Dedifferentiated amniotic fluid mesenchymal stem cell (primary cell): ENCODE results near the gene SEPTIN12.
"Not testable (repeated sequence)": the region's sequence is repeated elsewhere in the genome, so short reads cannot be mapped to it uniquely, and the experiment has no call there.

Source experiments
- DNase-seq: peaks from one replicate; pipeline ENCODE4 v3.0.0-alpha.2; 2016; ENCODE audit errors: extremely low spot score

SEPTIN12 gene

GRCh38 chr16:4784444-4784987 lies 3.6 kb downstream of the SEPTIN12 start:
- DNase-seq = not testable (repeated sequence)

GRCh38 chr16:4783951-4784336 lies 4.2 kb downstream of the SEPTIN12 start:
- no peak for DNase-seq

- DNase-seq = no peak
Observed at GRCh38 chr16:4783251-4783950, 4.7 kb downstream of the SEPTIN12 start.

GRCh38 chr16:4780235-4780634 lies 7.9 kb downstream of the SEPTIN12 start:
- DNase-seq = no peak

- no peak for DNase-seq
Observed at GRCh38 chr16:4778050-4778392, 10.1 kb downstream of the SEPTIN12 start.

- no peak for DNase-seq
Observed at GRCh38 chr16:4777339-4778049, 10.7 kb downstream of the SEPTIN12 start.

- DNase-seq = no peak
Observed at GRCh38 chr16:4776141-4776705, 11.9 kb downstream of the SEPTIN12 start.

- DNase-seq = no peak
Observed at GRCh38 chr16:4775005-4775404, 13.1 kb downstream of the SEPTIN12 start.

GRCh38 chr16:4772351-4772750 lies 15.8 kb downstream of the SEPTIN12 start:
- DNase-seq = no peak

GRCh38 chr16:4771646-4772045 lies 16.5 kb downstream of the SEPTIN12 start:
- DNase-seq = no peak

- no peak for DNase-seq
Observed at GRCh38 chr16:4769306-4769638, 18.9 kb downstream of the SEPTIN12 start.

GRCh38 chr16:4768549-4769305 lies 19.4 kb downstream of the SEPTIN12 start:
- peak; percentile 96 for DNase-seq

GRCh38 chr16:4767872-4768548 lies 20.1 kb downstream of the SEPTIN12 start:
- peak; percentile 27 for DNase-seq

GRCh38 chr16:4766875-4767628 lies 21.1 kb downstream of the SEPTIN12 start, which contains the start of gene ZNF500:
TSS of gene ZNF500 (minus strand) at chr16:4767162. CDS start at chr16:4765978, 1,184 bp downstream.
- DNase-seq = peak; percentile 95

GRCh38 chr16:4765511-4766474 lies 22.4 kb downstream of the SEPTIN12 start:
- no peak for DNase-seq

- no peak for DNase-seq
Observed at GRCh38 chr16:4763791-4764190, 24.4 kb downstream of the SEPTIN12 start.

- DNase-seq = no peak
Observed at GRCh38 chr16:4762205-4762604, 25.9 kb downstream of the SEPTIN12 start.

GRCh38 chr16:4760221-4760910 lies 27.8 kb downstream of the SEPTIN12 start:
- no peak for DNase-seq

GRCh38 chr16:4755687-4756086 lies 32.5 kb downstream of the SEPTIN12 start:
- DNase-seq = no peak
